Stimulated activated CD4-positive, alpha-beta T cell treated with anti-CD3 and anti-CD28 coated beads, Interleukin-12 subunit alpha, Interleukin-12 subunit beta, amount 100 ng/mL, for 4 hours (primary cell): Measurements from ENCODE around the gene RBMX2.
"Not testable (repeated sequence)": the region's sequence is repeated elsewhere in the genome, so short reads cannot be mapped to it uniquely, and the experiment has no call there.

ENCODE experiments used
- DNase-seq: peaks from one replicate; pipeline ENCODE4 v3.0.0-alpha.2; 2020

Gene RBMX2

GRCh38 chrX:130401415-130402207, at the start of gene RBMX2:
TSS of gene RBMX2 (plus strand) at chrX:130401987. CDS start at chrX:130402033, 46 bp downstream.
- peak; percentile 65 for DNase-seq

GRCh38 chrX:130352050-130352449, 49.7 kb upstream of the RBMX2 start:
- not testable (repeated sequence) for DNase-seq

DNA sequence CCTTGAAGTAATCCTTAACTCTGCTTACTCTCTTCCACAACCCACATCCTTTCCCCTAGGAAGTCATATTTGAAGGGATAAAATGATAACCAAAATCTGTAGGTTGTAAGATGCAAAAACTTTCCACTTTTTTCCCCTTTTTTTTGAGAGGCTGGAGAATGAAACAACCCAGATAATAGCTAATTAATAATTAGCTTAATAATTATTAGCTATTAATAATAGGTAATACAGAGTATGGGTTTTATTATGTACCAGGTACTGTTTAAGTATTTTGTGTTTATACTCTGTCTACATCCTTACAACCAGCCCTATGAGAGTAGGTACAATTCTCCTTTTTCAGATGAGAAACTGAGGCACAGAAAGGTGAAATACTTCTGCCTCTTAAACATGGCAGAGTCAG, 25.7 kb upstream of the RBMX2 start:
- DNase-seq, result no peak

DNA sequence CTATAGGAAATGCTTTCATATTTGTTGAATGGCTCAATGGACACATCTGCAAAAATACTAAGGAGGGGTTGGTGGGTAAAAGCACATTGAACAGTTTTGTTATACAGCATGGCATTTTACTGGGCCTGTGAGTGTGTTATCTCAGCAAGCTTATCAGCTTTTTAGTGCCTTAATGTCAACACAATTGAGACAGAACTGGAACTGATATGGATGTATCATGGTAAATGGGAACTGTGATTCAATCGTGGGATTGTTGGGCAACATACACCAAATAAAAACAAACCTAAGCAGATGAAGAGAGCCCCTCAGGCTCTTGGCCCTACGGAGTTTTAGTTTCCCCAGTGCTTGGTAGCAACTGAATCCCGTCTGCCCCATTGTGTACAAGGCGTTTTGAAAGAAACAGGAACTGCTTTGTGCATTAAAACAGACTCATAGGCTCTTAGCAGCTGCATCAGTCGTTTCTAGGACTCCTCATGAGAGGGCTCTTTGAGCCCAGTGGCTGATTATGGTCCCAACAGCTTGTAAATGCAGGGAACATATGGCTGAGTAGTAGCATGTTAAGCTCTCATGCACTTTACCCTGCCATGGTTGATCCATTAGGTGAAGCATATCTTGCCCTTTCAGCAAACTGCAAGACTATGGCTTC, 23.6 kb upstream of the RBMX2 start:
- DNase-seq, result no peak

GRCh38 chrX:130385520-130385919, 16.3 kb upstream of the RBMX2 start, which contains the start of gene GPR119:
TSS of gene GPR119 (minus strand) at chrX:130385674. CDS start at chrX:130385447, 227 bp downstream.
- no peak for DNase-seq

DNA sequence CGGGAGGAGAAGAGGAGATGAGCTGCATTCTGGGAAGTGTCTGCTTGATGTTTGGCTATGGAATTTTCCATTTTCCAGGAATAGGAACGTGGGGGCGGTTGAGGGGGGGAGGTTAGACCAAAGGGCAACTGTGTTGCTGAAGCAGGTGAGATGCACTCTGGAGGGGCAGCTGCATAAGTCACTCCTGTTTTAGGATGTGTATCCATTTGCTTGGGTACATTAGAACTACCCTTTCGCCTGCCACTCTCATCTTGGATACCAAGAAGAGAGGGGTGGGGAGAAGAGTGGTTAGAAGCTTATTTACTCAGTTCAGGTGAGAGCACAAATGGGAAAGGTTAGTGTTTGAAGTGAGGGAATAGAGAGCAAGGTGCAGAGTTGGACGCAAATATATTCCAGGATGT, 15.4 kb upstream of the RBMX2 start:
- no peak for DNase-seq

GRCh38 chrX:130393451-130394074, 8.2 kb upstream of the RBMX2 start:
- DNase-seq, result no peak

GRCh38 chrX:130395341-130395740, 6.4 kb upstream of the RBMX2 start:
- DNase-seq, result no peak

DNA sequence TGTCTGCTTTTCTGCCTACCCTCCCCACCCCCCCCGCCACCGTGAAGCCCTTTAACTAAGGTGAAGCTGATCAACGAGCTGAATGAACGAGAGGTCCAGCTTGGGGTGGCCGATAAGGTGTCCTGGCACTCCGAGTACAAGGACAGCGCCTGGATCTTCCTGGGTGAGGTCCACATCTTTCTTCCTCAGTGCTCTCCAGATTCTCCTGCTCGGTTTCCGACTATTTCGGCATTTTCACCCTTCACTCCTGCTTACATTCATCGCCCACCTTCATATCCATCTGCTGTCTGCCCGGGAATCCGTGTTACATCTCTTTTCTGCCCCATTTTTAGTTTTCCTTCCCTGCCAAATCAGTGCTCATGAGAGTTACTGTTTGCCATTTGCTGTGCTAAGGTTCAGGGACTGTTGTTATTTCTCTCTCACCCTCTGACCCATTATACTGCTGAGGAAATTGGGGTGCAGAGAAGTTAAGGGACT, 459 bp downstream of the RBMX2 start:
- no peak for DNase-seq

- no peak for DNase-seq
These were observed 11.6 kb downstream of the RBMX2 start for GRCh38 chrX:130413415-130413814.

- no peak for DNase-seq
These were observed 13.0 kb downstream of the RBMX2 start for GRCh38 chrX:130414800-130415199.

- DNase-seq, result no peak
These were observed 13.4 kb downstream of the RBMX2 start for GRCh38 chrX:130415201-130415600.

GRCh38 chrX:130416785-130417184, 15.0 kb downstream of the RBMX2 start:
- no peak for DNase-seq

DNA sequence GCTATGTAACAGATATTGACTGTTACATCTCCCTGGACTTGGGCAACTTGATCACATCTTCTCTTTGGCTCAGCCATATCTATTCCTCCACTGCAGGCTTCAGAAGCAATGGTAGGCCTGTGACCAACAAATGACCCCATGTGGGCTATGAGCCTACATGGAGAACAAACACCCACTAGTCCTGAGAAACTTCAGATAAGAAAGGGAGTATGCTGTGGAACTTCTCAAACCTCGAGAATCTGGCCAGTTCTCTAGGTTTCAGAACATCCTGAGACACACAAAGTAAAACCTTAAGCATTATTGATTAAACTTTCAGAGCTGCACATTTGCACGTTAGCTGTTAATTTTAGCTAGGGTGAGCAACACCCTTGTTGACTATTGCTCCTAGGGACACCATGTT, 16.3 kb downstream of the RBMX2 start:
- no peak for DNase-seq

DNA sequence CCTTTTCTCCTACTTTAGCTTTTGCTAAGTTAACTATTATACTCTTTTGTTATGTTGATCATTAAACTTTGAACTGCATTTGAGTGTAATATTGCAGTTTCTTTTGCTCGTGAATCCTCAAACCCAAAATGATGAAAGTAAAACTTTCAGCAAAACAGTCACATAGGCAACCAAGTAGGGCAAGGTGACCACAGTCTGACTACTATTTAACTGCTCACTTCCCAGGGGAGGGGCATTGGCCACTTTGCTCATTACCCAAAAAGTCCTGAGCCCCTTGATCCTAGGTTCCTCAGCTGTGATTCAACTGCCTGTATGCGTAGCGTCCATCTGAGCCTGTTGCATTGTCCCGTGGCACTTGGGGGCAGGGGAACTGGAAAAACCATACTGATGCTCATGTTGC, 17.0 kb downstream of the RBMX2 start:
- DNase-seq, result no peak

DNA sequence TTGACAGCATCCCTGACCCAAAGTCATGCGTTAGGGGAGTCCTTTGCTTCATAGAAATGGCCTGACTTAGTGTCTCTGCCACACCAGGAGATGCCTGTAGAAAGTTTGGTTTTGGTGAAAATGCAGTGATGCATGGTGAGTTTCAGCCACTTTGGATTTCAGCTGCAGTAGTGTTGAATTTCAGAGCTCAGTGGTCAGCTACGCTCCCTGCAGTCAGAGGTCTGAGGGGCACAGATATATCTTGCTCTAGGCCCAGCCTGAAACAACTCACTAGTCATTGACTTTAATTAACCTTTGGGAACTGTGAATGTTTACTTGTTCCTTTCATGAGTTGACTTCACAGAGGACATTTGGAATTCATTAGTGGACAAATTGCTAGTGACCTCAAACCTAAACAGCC, 17.5 kb downstream of the RBMX2 start:
- no peak for DNase-seq

DNA sequence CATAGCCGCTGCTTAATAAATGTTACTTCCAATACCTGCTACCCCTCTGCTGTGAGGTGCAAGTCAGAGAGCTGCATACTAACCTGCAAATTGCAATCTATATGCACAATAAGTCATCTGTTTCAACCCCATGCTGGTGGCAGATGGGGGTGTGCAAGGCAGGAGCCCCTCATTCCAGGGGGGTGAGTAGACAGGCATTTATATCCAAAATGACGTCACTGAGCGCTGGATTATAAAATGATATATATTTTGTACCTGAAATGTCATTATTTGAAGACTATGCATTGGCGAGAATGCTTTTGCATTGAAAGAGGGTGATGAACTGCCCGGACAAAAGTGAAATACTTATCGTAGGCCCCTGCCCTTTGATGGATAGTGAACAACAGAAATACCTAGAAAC, 24.7 kb downstream of the RBMX2 start:
- no peak for DNase-seq

GRCh38 chrX:130429236-130429635, 27.4 kb downstream of the RBMX2 start:
- not testable (repeated sequence) for DNase-seq

GRCh38 chrX:130435937-130436336, 34.1 kb downstream of the RBMX2 start:
- DNase-seq, result no peak

GRCh38 chrX:130437996-130438395, 36.2 kb downstream of the RBMX2 start:
- DNase-seq, result not testable (repeated sequence)

DNA sequence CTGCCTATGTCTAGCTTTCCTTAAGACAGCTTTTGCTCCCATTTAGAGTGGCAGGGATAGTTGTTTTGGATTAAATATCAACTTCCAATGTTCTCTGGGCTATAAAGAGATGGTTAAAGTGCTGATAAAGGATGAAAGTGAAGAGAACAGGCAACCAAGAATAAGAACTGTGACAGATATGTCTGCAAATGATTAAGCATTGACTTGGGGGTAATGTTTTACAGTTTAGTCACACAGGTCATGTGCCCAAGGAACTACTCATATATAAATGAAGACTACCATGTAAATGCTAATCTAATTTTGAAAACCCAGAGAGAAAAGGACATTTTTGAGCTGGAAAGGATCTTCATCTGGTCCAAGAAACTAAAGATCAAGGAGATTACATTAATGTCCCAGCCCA, 42.1 kb downstream of the RBMX2 start:
- no peak for DNase-seq

- no peak for DNase-seq
These were observed 43.0 kb downstream of the RBMX2 start for GRCh38 chrX:130444641-130445336.

- no peak for DNase-seq
These were observed 45.2 kb downstream of the RBMX2 start for GRCh38 chrX:130446974-130447373.
